ENCODE data around the gene TTLL3.
A peak's percentile ranks its signal among the peaks of the same experiment; 100 is the strongest.
"Not testable (repeated sequence)": the region's sequence is repeated elsewhere in the genome, so short reads cannot be mapped to it uniquely, and the experiment has no call there.

TTLL3 gene, protein sequence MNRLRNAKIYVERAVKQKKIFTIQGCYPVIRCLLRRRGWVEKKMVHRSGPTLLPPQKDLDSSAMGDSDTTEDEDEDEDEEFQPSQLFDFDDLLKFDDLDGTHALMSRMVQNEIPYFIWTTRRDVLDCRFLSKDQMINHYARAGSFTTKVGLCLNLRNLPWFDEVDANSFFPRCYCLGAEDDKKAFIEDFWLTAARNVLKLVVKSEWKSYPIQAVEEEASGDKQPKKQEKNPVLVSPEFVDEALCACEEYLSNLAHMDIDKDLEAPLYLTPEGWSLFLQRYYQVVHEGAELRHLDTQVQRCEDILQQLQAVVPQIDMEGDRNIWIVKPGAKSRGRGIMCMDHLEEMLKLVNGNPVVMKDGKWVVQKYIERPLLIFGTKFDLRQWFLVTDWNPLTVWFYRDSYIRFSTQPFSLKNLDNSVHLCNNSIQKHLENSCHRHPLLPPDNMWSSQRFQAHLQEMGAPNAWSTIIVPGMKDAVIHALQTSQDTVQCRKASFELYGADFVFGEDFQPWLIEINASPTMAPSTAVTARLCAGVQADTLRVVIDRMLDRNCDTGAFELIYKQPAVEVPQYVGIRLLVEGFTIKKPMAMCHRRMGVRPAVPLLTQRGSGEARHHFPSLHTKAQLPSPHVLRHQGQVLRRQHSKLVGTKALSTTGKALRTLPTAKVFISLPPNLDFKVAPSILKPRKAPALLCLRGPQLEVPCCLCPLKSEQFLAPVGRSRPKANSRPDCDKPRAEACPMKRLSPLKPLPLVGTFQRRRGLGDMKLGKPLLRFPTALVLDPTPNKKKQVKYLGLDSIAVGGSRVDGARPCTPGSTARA

DNA sequence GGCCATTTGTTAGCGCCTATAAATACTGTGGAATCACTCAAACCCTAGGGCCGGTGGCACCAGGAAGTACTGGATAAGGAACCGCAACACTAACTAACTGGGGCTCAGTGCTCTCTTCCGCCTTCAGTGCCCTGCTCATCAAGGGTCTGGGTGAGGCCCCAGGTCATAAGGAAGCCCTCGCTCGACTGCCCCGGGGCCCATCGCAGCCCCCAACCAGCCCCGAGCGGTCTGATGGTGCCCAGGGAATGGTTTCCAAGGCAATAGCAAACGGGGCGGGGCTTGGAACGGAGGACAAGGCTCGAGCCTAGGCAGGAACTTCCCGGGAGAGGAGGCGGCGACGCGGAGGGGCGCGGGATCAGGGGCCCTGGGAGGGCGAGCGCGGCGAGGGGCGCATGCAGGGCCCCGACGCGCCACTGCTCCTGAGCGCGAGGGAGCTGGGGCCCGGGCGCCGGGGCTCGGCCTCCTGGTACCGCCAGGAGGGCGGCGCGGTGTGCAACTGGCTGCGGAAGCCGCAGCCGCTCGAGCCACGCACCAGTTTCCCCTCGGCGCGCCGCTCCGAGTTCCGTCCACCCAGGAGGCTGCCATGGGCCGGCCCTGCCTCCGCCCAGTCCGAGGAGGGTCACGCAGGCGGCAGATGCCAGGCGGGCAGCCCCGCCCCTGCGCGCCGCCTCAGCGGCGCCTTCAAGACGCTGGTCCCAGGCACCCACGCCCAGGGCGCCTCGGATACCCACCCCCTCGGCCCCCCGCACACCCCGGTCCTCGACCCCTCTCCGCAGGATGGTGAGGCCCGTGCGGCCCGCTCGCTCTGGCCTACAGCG, at the start of gene TTLL3:
Gene TTLL3 (plus strand): TSS at position 648 of the 818 bp plus-strand sequence. CDS start 400 bp downstream, outside the sequence.
- DNase-seq (ENCODE audit: low read depth, low spot score): no peak

DNA sequence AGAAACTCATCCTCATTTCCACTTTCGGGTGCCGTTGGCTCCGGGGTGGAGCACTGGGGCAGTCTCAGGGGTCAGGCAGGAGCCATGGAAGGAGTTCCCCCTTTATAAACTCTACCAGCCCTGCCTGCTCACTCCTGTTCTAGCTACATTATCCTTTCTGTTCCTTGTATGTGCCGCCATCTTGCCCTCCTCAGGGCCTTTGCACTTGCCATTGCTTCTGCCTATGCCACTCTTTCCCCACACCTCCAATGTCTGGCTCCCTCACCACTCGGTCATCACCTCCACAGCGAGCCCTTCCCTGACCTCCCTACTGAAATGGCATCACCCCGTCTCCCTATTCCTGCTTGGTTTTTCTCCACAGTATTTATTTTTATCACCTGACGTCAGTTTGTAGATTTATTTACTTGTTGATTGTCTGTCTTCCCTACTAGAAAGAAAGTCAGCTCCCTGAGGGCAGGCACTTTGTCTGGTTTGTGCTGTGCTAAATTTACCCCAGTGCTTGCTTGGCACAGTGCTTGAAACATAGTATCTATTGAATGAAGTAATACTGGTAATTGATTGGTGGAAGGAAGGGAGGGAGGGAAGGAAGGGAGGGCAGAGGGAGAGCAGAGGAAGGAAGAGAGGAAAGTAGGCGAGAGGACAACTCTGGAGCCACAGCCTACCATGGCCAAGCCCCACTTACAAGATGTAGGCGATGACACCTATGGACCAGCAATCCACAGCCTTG, 49.1 kb upstream of the TTLL3 start:
- DNase-seq (ENCODE audit: low read depth, low spot score): no peak

DNA sequence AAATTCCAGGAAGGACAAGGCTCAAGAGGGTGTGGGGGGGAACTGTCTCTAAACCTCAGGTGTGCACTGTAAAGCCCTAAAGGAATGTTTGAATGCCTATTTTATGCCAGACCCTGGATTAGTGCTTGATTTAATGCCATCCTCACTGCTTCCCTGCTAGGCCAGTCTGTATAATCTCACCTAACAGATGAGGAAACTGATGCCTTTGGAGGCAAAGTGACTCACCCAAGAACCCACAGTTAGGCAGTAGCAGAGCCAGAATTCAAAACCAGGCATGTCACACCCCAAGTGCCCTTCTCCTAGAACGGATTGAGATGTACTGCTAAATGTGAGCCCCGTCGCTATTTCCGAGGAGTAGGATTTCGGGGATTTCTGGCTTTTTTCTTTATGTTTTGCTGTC, 48.1 kb upstream of the TTLL3 start:
- no peak for DNase-seq (ENCODE audit: low read depth, low spot score)

DNA sequence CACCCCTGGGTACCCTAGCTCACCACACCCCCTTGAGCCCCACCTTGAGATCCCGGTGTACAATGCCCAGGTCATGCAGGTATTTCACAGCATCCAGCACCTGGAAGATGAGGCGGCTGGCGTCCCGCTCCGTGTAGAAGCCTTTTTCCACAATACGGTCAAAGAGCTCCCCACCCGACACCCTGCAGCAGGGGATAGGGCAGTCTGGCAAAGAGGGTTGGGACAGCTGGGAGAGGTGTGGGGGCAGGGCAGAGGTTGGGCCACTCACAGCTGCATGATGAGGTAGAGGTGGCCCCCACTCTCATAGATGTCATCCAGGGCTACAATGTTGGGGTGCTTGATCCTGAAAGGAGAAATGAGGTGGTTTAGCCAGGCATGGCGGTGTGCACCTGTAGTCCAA, 47.2 kb upstream of the TTLL3 start:
- no peak for DNase-seq (ENCODE audit: low read depth, low spot score)

DNA sequence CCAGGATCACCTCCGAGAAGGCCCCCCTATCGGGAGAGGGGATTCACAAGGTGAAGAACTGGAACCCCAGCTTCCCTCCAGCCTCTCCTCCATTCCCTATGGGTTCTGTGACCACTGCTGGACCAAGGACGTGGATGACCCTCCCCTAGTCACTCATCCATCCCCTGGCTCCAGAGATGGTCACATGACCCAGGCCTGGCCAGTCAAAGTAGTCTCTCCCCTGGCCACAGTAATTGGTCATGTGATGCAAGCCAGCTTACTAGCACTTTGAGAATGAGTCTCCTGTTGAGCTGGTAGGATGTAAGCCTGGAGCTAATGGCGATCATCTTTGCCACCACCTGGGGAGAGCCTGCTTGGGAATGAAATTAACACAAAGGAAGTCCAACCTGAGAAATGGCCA, 44.2 kb upstream of the TTLL3 start:
- no peak for DNase-seq (ENCODE audit: low read depth, low spot score)

DNA sequence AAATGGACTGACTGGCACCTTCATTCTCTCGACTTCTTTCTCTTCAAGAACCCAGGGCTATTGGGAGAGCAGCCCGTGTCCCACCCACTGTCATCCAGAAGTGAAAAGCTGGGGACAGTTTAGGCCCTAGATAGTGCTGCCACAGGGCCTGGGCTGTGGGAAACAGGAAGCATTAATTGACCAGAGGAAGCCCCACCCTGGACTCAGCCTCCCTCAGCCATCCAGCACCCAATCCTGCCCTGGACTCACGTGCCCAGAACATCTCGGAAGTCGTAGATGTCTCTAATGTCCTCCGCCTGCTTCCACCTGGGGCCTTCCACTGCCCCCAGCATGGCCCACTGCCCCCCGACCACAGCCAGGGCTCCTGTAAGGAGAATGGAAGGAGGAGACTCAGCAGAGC, 42.6 kb upstream of the TTLL3 start:
- DNase-seq (ENCODE audit: low read depth, low spot score): no peak

DNA sequence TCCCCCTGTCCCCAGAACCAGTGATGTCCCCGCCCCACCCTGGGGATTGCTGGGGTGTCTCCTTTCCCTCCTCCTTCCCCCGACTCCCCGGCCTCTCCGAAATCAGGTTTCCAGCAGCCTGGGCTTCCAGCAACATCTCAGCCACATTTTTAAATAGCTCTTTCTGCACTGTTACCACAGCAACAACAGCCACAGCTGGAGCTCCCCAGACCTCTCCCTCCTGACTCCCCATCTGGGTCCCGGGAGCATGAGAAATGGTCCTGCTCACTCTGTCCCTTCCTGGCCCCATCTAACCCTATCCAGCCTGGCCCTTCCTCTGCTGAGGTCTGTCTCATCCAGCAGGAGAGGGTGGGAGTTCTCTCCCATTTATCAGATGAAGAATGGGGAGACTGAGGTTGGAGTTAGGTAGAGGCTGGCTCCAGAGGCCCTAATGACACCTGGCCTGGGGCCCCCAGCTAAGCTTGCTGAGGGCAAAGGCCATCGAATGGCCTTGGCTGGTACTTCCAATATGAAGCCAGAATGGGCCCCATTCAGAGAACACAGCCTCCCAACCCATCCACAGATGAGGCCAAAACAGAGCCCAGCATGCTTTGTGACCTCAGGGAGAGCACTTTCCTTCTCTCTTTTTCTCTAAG, 41.8 kb upstream of the TTLL3 start:
- no peak for DNase-seq (ENCODE audit: low read depth, low spot score)

DNA sequence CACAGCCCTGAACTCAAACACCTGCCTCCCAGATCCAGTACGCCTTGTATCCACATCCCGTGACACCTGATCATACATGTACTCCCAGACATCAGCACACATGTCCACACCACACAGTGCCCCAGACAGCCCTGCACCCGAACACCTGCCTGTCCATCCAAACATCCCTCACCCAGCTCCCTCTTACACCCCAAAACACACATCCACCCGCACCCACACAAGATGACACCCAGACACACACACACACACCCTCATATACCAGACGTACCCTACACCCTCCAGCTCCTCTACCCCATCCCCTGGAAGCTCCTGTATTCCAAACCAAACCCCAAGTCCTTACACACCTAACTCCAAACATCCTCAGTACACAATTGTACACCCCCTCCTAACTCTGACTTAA, 41.0 kb upstream of the TTLL3 start:
- no peak for DNase-seq (ENCODE audit: low read depth, low spot score)

DNA sequence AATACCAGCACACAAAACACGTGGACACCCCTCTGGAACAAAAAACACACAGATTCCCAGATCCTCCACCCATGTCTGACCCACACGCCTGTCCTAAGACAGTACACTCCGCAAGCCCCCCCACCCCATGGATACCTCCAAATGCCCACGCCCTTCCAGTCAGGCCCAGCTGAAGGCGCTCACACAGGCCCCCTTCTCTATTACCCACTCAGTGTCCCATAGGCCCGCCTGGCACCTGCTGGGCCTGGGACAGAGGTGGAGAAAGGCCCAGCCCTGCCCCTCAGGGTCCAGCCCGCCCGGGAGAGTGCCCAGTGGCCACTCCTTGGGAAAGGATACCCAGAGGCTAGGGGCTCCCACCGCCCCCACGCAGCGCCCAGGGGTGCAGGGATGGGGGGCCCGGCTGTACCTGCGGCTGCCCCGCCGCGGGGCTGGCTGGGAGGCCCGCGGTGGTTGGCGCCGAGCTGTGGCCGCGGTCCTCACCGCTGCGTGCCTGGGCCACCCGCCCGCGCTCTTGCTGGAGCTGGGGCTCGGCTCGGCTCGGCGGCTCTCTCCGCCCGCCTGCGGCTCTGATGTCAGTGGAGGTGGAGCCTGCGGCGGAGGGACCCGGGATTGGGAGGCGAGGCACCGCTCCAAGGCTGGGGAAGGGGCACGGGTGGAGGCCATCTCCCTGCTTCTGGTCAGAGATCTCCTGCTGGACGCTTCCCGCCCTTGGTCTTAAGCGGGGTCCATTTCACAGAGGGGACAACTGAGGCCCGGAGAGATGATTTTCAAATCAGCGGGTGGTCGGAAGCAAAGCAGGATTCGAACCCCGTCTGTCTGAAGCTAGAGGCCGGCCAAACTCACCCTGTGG, 40.4 kb upstream of the TTLL3 start, which contains the start of gene CAMK1:
Gene CAMK1 (minus strand): TSS at position 522 of the 850 bp plus-strand sequence. CDS start 2,198 bp downstream, outside the sequence.
- DNase-seq (ENCODE audit: low read depth, low spot score): no peak

DNA sequence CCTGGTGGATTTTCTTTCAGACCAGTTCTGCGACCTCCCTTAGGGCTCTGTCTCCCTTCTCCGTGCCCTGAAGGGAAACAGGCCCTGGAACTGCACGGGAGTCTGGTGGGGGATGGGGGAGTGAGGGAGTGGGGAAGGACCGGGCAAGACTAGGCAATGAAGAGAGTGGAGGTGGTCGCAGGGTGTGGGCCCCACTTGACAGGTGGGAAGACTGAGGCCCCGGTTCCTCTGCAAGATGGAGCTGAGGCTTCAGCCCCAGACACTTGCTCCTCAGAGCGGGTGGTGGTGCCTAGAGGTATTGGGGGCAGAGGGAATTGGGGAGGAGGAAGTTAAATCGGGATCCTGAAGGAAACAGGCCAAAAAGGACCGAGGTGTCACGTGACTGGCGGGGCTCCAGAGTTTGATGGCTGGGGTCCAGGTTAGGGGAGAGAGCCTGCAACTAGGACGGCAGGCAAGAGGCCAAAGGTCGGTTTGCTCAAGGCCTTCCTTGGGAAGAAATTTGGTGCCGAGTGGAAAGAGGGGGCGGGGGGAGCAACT, 39.7 kb upstream of the TTLL3 start:
- DNase-seq (ENCODE audit: low read depth, low spot score): no peak

DNA sequence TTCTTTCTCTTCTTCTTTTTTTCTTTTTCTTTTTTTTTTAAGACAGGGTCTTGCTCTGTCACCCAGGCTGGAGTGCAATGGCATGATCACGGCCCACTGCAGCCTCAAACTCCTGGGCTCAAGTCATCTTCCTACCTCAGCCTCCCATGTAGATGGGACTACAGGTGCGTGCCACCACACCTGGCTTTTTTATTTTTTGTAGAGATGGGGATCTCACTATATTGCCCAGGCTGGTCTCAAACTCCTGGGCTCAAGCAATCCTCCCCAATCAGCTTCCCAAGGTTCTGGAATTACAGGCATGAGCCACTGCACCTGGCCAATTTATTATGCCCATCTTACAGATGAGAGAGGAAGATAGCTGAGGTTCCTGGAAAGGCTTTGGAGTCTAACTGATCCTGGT, 39.1 kb upstream of the TTLL3 start:
- not testable (repeated sequence) for DNase-seq (ENCODE audit: low read depth, low spot score)

DNA sequence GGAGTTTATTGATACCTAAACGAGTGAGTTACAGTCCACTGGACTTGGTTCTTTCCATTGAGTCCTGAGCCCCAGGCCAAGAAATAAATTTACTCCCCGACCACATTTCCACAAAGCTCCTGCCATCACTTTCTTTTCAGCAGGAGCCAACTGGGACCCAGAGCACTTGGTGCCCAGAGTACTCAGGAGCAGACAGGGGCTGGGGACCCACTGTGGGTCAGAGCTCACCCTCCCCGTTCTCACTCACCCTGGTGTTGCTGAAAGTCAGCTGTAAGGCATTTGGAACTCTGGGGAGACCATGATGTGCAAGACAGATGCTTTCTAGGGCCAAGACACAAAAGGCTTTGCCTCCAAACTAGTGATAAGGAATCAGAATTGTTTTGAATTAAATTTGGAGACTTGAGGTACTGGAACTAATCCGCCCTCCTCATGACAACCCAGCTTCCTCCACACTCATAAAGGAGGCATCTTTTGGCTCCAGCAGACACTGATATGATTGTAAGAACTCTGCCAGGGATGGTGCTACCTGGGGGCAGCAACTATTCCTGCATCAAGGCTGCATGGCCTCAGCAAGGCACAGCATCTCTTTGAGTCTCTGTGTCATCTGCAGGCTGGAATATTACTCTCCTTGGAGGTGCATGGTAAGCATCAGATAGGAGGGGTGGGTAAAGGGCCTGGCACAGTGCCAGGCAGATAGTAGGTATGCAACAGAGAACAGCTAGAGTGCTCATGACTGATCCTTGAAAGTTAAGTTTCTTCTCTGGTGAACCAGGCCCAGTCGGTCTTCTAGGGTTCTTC, 33.0 kb upstream of the TTLL3 start:
- DNase-seq (ENCODE audit: low read depth, low spot score): no peak

DNA sequence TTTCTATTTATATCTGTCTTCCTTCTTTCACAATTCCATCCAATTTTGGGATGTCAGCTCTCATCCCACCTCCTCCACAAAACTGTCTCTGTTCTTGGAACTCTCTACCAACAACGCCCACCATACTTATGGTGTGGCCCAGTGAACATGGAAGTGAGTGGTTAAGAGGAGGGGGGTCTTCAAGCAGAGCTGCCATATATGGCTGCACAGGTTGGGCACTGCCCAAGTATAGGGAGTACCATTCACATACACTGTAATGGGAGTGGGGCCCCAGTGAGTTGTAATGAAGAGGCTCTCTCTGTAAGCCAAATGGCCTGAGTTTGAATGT, 32.4 kb upstream of the TTLL3 start:
- DNase-seq (ENCODE audit: low read depth, low spot score): no peak

DNA sequence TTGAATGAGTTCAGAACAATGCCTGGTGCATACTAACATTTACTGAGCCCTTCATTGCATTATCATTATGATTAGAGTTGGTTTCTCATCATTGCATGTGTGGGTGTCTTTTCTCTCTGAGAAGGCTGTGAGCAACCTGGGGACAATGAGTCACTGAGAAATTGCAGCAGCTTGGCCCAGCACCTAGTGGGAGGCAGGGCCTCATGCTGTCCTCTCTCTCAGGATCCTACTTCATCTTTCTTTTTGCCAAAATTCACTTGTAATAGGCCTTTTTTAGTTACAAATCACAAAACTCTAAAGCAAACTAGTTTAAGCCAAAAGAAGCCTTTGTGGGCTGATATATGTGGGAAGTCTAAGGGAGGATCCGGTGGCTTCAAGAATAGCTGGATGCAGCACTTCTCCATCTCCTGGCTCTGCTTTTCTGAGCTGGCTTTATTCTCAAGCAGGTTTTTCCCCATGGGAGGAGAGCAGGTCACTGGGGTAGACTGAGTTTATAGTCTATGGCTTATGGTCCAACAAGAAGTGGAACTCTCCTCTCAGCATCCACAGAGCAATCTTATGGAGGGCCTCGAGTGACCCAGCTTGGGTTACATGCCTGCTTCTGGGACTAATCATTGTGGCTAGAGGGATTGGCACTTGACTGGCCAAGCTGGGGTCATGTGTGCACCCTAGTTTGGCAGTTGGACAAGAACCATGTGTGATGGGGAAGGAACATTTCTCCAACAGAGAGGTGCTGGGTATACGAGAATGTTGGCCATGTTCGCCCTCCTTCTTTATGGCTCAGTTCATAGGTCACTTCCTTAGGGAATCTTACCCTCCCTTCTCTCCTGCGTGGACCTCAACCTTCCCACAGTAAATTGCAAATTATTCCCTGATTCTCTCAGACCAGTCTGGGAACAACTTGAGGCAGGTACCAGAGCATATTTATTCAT, 31.7 kb upstream of the TTLL3 start:
- peak; percentile 26 for DNase-seq (ENCODE audit: low read depth, low spot score)

DNA sequence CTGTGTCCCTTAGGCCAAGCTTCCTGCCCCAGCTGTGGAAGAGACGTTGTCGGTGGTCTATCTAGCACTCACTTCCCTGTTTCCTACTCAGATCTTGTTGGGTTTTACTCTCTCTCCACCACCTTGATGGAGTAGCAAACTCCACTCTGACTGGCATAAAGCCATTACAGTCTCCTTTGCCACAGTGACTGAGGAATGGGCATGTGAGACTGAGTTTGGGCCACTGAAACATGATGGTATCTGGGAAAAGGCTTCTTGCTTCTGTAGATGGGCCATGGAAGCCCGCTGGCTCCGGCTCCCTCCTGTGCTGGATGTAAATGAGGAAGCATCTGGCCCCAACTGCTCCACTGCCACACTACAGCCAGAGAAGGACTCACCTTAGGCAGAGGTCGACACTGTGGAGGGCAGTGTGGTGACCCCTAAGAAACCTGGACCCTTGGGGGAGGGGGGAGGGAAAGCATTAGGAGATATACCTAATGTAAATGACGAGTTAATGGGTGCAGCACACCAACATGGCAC, 30.9 kb upstream of the TTLL3 start:
- DNase-seq (ENCODE audit: low read depth, low spot score): no peak

DNA sequence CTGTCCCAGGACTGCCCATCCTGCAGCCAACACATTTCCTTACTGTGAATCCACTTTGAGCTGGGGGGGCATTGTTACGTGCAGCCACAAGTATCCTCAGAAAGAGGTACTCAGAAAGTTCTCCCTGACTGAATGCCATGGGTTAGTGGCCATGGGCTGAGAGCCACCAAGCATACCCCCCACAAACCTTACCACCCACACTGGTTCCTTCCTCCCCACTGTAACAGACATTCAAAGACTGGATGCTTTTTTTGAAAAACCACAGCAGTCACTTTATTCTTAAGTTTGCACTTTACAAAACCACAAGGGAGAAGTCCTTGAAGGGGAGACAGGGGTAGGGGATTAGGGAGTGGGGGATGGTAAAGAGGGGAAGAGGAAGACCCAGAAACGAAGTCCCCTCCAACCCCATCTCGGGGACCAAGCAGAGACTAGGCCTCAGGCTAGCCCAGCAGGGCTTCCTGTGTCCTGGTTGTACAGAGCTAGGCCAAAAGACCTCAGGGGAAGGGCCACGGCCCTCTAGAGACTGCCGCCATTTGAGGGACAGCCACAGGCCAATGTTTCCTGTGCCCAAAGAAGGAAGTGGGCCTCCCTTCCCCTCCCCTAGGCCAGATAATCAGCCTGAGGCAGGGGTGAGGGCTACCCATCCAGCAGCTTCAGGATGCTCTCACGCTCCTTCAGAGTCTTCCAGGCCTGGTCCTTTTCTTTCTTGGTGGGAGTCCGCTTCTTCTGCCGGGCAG, 30.2 kb upstream of the TTLL3 start:
- DNase-seq (ENCODE audit: low read depth, low spot score): no peak

DNA sequence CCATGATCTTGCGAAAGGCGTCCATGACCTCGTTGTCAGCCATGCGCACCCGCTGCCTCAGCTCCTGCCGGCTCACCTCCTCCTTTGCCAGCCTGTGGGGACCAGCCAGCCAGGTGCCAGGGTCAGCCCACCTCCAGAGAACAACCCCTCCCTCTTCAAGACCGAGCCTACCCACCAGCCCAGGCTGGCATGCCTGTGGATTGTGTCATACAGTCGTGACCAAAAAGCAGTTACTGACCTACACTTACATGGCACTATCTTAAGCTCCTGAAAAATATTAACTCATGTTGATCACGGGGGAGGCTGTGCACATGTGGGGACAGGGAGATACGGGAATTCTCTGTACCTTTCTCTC, 29.6 kb upstream of the TTLL3 start:
- no peak for DNase-seq (ENCODE audit: low read depth, low spot score)
